Type B pancreatic cell (in vitro differentiated cells): Measurements from ENCODE around the gene MIA3. TPM values are rescaled to one million over a fixed set of nuclear protein-coding genes. Genes with fewer than 3 reads are reported as not detected.
"Not testable (repeated sequence)": the region's sequence is repeated elsewhere in the genome, so short reads cannot be mapped to it uniquely, and the experiment has no call there.

Source experiments
- DNase-seq: peaks from one replicate; pipeline ENCODE4 v3.0.0; 2021; ENCODE audit warnings: mixed read lengths; ENCODE audit not compliant: unreplicated experiment; ENCODE audit errors: extremely low spot score
- H3K27ac Mint-ChIP-seq: 2 replicates; pipeline ENCODE4 v1.8.0; 2021; ENCODE audit warnings: mild to moderate bottlenecking, mixed read lengths
- H3K27me3 Mint-ChIP-seq: 2 replicates; pipeline ENCODE4 v1.8.0; 2021; ENCODE audit warnings: mixed read lengths
- H3K36me3 Mint-ChIP-seq: 2 replicates; pipeline ENCODE4 v1.8.0; 2021; ENCODE audit warnings: mixed read lengths
- H3K4me1 Mint-ChIP-seq: one replicate; pipeline ENCODE4 v1.8.0; 2021; ENCODE audit warnings: mixed read lengths; ENCODE audit not compliant: unreplicated experiment
- H3K4me3 Mint-ChIP-seq: 2 replicates; pipeline ENCODE4 v1.8.0; 2021; ENCODE audit warnings: mild to moderate bottlenecking, mixed read lengths
- H3K9me3 Mint-ChIP-seq: 2 replicates; pipeline ENCODE4 v1.8.0; 2021; ENCODE audit warnings: mixed read lengths
- CTCF ChIP-seq: fragments of 200-600 bp; sonication (generic); conservative IDR thresholded peaks from 2 replicates; pipeline ENCODE4 v1.5.0; 2021; ENCODE audit warnings: antibody characterized with exemption, mild to moderate bottlenecking
- total RNA-seq: library from RNA; stranded (reverse); gene quantifications from 2 replicates; pipeline ENCODE4 v1.2.1, GENCODE V29; 2021; ENCODE audit warnings: low replicate concordance

The MIA3 gene
- total RNA-seq, 1 donor from 2014 or later, result 78.6 TPM

DNA sequence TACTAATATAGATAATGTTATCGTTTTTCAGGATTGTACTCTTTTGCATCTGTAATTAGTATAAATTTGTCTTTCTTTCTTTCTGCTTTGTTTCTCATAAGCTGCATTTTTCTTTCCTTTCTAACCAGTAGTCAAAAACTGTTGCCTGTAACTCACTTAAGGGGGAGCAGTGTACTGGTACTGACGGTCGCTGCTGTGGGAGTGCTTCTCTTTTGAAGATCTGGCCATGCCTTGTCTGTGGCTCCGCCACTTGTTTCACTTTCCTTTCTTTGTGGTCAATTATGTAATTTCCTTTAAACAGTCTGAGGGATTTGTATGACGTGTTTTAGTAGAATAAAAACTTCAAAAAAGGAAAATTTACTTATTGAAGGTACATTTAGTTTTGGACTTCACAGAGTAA is 37.0 kb downstream of the MIA3 start:
- DNase-seq, result no peak
- H3K4me1 Mint-ChIP-seq, result no peaks in the 10 kb centered on the region

DNA sequence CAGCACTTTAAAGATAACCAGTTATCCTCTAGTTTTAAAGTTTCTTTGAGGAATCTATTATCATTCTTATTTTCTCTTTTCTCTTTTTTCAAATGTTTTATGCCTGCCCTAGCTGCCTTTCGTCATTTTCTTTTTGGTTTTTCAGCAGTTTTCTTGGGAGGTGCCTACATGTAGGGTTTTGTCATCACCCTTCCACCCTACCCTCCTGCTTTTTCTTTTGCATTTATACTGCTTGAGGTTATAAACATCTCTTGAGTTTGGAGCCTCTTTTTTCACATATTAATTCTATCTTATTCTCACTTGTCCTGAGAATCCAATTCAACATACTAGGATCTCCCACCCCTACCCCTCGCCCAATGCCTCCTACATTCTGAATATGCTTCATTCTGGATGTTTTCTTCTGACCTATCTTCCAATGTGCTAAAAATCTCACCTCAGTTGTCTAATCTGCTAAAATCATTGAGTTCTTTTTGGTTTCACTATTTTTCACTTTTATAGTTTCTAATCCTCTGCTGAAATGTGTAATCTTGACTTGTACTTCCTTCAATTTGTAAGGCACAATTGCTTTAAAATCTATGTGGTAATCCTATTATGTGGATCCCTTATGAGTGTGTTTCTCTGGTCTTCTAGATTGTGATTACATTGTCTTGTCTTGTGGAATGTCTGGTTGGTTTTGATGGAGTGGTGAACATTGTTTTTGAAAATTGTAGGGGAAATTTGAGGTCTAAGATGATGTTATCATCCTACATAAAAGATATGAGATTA is 38.7 kb downstream of the MIA3 start:
- Mint-ChIP-seq H3K27ac (no peak overlapping the region), H3K9me3 (no peaks in the 10 kb centered on the region), H3K4me1 (no peaks in the 10 kb centered on the region), H3K27me3 (no peaks in the 10 kb centered on the region), H3K36me3 (peaks cover 41% of the 10 kb centered on the region), H3K4me3 (no peak overlapping the region)
- no peak for DNase-seq
- no peak for TF ChIP-seq CTCF

More for the DNA sequence above, 37.0 kb downstream of the MIA3 start:
- Mint-ChIP-seq H3K36me3 (peaks cover 37% of the 10 kb centered on the region), H3K4me3 (no peak overlapping the region), H3K9me3 (no peaks in the 10 kb centered on the region), H3K27me3 (no peaks in the 10 kb centered on the region), H3K27ac (no peak overlapping the region)
- TF ChIP-seq CTCF, result no peak

GRCh38 chr1:222657899-222658298 is 40.0 kb downstream of the MIA3 start:
- DNase-seq, result no peak
- no peak for TF ChIP-seq CTCF
- peaks cover 36% of the 10 kb centered on the region for H3K36me3 Mint-ChIP-seq
- H3K27ac Mint-ChIP-seq, result no peak overlapping the region
- no peaks in the 10 kb centered on the region for H3K4me1 Mint-ChIP-seq
- H3K27me3 Mint-ChIP-seq, result no peaks in the 10 kb centered on the region
- H3K4me3 Mint-ChIP-seq, result no peak overlapping the region
- no peaks in the 10 kb centered on the region for H3K9me3 Mint-ChIP-seq

DNA sequence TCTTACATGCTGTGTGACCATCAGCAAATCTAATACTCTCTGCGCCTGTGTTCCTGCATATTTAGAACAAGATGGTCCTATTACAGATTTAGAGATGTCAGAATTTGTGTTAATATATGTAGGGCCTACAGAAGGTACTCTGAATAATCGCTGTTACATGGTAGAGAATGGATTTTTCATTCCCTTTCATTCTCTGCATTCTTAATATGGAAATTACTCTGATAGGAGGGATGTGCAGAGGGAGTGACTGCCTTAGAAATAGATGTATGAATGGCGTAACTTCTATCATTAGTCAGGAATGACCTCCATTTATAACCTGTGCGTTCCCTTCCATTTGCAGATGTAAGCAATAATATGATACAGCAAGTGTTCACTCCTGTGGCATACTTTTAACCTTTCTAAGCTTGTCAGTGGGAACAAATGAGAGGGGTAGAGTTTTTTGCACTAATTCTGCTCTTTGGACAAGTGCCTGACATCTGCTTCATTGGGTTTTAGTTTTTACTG is 45.6 kb downstream of the MIA3 start:
- Mint-ChIP-seq H3K36me3 (peaks cover 26% of the 10 kb centered on the region), H3K27ac (no peak overlapping the region), H3K9me3 (no peaks in the 10 kb centered on the region), H3K4me1 (no peaks in the 10 kb centered on the region), H3K27me3 (no peaks in the 10 kb centered on the region), H3K4me3 (no peak overlapping the region)
- no peak for DNase-seq
- no peak for TF ChIP-seq CTCF

DNA sequence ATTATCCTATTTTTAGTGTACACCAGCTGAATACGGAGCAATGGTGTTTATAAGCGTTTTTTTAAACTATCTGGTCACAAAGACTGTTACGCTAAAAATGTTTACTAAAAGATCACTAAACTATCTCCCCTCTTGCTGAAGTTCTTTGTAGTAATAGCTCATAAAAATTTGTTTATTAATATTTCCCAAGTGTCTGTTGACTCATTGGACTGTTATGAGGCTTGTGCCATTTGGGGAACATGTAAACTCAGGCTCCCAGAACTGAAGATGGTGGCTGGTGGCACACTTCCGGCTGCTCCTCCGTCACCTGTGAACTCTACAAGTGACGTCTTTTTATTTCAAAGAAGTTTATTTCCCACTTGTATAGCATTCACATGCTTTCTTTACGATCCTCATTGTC is 48.1 kb downstream of the MIA3 start:
- Mint-ChIP-seq H3K27ac (no peak overlapping the region), H3K36me3 (peaks cover 17% of the 10 kb centered on the region), H3K4me1 (no peaks in the 10 kb centered on the region), H3K9me3 (no peaks in the 10 kb centered on the region), H3K4me3 (no peak overlapping the region), H3K27me3 (no peaks in the 10 kb centered on the region)
- TF ChIP-seq CTCF, result no peak
- DNase-seq, result no peak

DNA sequence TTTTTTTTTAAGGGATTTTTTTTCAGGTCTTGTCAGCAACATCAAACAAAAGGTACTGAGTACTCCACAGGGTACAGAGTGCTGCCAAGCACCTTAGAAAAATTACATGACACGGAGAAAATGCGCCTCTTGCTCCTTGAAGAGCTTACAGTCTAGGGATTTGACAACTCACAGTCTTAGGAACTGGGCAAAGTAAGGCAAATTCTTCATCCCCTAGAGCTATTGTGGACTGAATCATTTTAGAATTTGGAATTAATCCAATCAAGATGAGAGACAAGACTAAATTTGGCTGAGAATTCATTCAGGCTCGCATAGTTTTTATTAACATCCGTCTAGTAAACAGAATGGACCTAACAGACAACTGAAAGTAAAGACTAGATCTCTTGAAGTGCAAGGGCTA is 50.3 kb downstream of the MIA3 start:
- not testable (repeated sequence) for H3K9me3 Mint-ChIP-seq, H3K4me3 Mint-ChIP-seq, H3K4me1 Mint-ChIP-seq, DNase-seq, H3K27ac Mint-ChIP-seq, H3K27me3 Mint-ChIP-seq
- peaks cover 16% of the 10 kb centered on the region for H3K36me3 Mint-ChIP-seq

- H3K4me1 Mint-ChIP-seq, H3K27me3 Mint-ChIP-seq, DNase-seq, H3K4me3 Mint-ChIP-seq, H3K27ac Mint-ChIP-seq, H3K9me3 Mint-ChIP-seq: not testable (repeated sequence)
- H3K36me3 Mint-ChIP-seq, result peaks cover 14% of the 10 kb centered on the region
Measured at GRCh38 chr1:222669107-222669506, 51.2 kb downstream of the MIA3 start.
